Measurements from ENCODE around the gene ZCCHC3.

DNA sequence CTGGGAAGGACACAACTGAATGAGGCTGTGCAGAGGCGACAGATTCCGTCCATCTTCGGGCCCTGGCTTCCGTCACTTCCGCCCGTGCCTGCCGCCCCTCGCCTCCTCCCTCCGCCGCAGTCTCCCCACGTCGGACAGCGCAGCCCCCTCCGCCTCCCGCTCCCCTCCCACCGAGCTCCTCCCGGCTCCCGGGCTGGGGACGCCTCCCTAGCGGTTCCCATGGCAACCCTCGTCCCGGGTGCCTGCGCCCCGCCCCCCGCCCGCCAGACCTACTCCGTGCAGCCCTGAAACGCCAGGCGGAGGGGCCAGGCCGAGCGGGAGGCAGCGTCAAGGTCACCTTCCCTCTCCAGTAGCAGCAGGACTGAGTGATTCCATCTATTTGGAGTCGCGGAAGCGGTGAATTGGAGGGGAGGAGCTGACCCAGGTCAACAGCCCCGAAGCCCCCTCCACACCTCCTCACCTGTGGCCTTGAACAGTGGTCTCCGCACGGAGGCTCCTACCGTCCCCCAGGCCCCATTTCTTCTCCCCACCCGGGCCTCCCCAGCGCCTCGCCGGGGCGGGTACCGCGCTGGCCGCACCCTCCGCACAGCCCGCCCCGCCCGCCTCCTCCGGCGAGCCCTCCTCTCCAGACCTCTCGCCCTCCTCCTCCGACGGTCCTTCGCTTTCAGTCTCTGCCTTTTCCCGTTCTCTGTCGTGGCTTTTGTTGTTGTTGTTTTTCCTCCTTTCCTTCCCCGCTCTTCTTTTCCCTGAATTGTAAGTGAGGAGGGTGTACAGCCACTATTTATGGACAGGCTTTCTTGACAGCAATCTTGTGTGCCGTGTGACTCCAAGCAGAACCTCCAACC, 50.5 kb downstream of the ZCCHC3 start:
- TF ChIP-seq, protein P1, sequence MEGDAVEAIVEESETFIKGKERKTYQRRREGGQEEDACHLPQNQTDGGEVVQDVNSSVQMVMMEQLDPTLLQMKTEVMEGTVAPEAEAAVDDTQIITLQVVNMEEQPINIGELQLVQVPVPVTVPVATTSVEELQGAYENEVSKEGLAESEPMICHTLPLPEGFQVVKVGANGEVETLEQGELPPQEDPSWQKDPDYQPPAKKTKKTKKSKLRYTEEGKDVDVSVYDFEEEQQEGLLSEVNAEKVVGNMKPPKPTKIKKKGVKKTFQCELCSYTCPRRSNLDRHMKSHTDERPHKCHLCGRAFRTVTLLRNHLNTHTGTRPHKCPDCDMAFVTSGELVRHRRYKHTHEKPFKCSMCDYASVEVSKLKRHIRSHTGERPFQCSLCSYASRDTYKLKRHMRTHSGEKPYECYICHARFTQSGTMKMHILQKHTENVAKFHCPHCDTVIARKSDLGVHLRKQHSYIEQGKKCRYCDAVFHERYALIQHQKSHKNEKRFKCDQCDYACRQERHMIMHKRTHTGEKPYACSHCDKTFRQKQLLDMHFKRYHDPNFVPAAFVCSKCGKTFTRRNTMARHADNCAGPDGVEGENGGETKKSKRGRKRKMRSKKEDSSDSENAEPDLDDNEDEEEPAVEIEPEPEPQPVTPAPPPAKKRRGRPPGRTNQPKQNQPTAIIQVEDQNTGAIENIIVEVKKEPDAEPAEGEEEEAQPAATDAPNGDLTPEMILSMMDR (IDR thresholded peaks at IDR 0.05; ENCODE audit: low read depth, low read length, poor library complexity, severe bottlenecking): no peak
- TF ChIP-seq EZH2phosphoT487 (IDR thresholded peaks at IDR 0.05; ENCODE audit: borderline replicate concordance, low read length): no peak
